DND-41 (cell line): ENCODE data around the gene LINC01488.

Experiments
- CTCF ChIP-seq: IDR thresholded peaks from 2 replicates; pipeline ENCODE4 v1.5.1; 2012; ENCODE audit warnings: borderline replicate concordance, low read length, moderate library complexity, mild to moderate bottlenecking; ENCODE audit not compliant: poor library complexity, severe bottlenecking; ENCODE audit errors: extremely low read depth
- EZH2 ChIP-seq: IDR thresholded peaks from 3 replicates; pipeline ENCODE4 v1.6.1; 2012; ENCODE audit warnings: borderline replicate concordance, low read depth, mild to moderate bottlenecking, moderate library complexity, low read length, inconsistent platforms; ENCODE audit not compliant: severe bottlenecking

- TF ChIP-seq CTCF (no peak), EZH2 (no peak)
Observed at GRCh38 chr11:69499186-69499917, 17.9 kb downstream of the LINC01488 start.
